Liver (tissue), 9 donors: ENCODE measurements around the gene C5orf58. TPM values are rescaled to one million over a fixed set of nuclear protein-coding genes. Genes with fewer than 3 reads are reported as not detected.

Experiments
- DNase-seq: peaks from one replicate; pipeline ENCODE4 v3.0.0-alpha.2; 2017; ENCODE audit warnings: low spot score
- H3K27ac ChIP-seq, 2 donors: one replicate each; pipeline ENCODE4 v1.7.0; 2013; ENCODE audit warnings: inconsistent platforms in 2 of 2, low read length in 2 of 2, control low read depth in 1 of 2, low read depth in 1 of 2, mild to moderate bottlenecking in 1 of 2
- H3K27me3 ChIP-seq, 4 donors: one replicate each; pipeline versions ENCODE4 v1.6.1 to v1.7.0; 2013; ENCODE audit warnings: low read length in 3 of 4, inconsistent platforms in 1 of 4, mild to moderate bottlenecking in 1 of 4, moderate library complexity in 1 of 4; ENCODE audit not compliant: control insufficient read depth in 4 of 4, insufficient read depth in 4 of 4
- H3K36me3 ChIP-seq, 4 donors: one replicate each; pipeline versions ENCODE4 v1.6.1 to v1.7.0; 2013; ENCODE audit warnings: low read length in 3 of 4, mild to moderate bottlenecking in 3 of 4, low read depth in 1 of 4, moderate library complexity in 1 of 4; ENCODE audit not compliant: control insufficient read depth in 4 of 4, insufficient read depth in 3 of 4
- H3K4me1 ChIP-seq, 4 donors: one replicate each; pipeline versions ENCODE4 v1.6.1 to v1.7.0; 2013; ENCODE audit warnings: low read length in 3 of 4, mild to moderate bottlenecking in 3 of 4, moderate library complexity in 1 of 4; ENCODE audit not compliant: control insufficient read depth in 4 of 4, insufficient read depth in 4 of 4
- H3K4me3 ChIP-seq, 3 donors: one replicate each; pipeline versions ENCODE4 v1.6.1 to v1.7.0; 2013; ENCODE audit warnings: low read length in 3 of 3, control low read depth in 1 of 3, low read depth in 1 of 3, mild to moderate bottlenecking in 1 of 3
- H3K9ac ChIP-seq, 2 donors: one replicate each; pipeline ENCODE4 v1.7.0; 2013; ENCODE audit warnings: low read length in 2 of 2, mild to moderate bottlenecking in 2 of 2, moderate library complexity in 2 of 2, control low read depth in 1 of 2, low read depth in 1 of 2
- H3K9me3 ChIP-seq, 4 donors: one replicate each; pipeline versions ENCODE4 v1.6.1 to v1.7.0; 2013; ENCODE audit warnings: low read length in 3 of 4; ENCODE audit not compliant: control insufficient read depth in 4 of 4
- EGR1 ChIP-seq, 2 donors: IDR thresholded peaks; 2 replicates each; pipeline ENCODE4 v1.6.1; 2016 to 2018; ENCODE audit warnings: antibody characterized with exemption in 2 of 2, low read depth in 2 of 2
- FOXA1 ChIP-seq: IDR thresholded peaks from 2 replicates; pipeline ENCODE4 v1.6.1; 2016; ENCODE audit warnings: antibody characterized with exemption
- FOXA2 ChIP-seq: IDR thresholded peaks from 2 replicates; pipeline ENCODE4 v1.6.1; 2016; ENCODE audit warnings: antibody characterized with exemption
- GABPA ChIP-seq, 2 donors: IDR thresholded peaks in 1 of 2; conservative IDR thresholded peaks in 1 of 2; 2 replicates each; pipeline ENCODE4 v1.6.1; 2016; ENCODE audit warnings: antibody characterized with exemption in 2 of 2, mild to moderate bottlenecking in 1 of 2, moderate library complexity in 1 of 2
- HNF4A ChIP-seq, 2 donors: conservative IDR thresholded peaks; 2 replicates each; pipeline ENCODE4 v1.6.1; 2016; ENCODE audit warnings: antibody characterized with exemption in 2 of 2, mild to moderate bottlenecking in 2 of 2
- HNF4G ChIP-seq: IDR thresholded peaks from 2 replicates; pipeline ENCODE4 v1.6.1; 2016; ENCODE audit warnings: antibody characterized with exemption
- JUND ChIP-seq, 2 donors: IDR thresholded peaks; 2 replicates each; pipeline ENCODE4 v1.6.1; 2016; ENCODE audit warnings: antibody characterized with exemption in 2 of 2
- NR2F2 ChIP-seq: IDR thresholded peaks from 2 replicates; pipeline ENCODE4 v1.6.1; 2016; ENCODE audit warnings: antibody characterized with exemption
- RXRA ChIP-seq, 2 donors: IDR thresholded peaks; 2 replicates each; pipeline ENCODE4 v1.6.1; 2017 to 2018; ENCODE audit warnings: antibody characterized with exemption in 2 of 2, mild to moderate bottlenecking in 1 of 2
- SP1 ChIP-seq: IDR thresholded peaks from 2 replicates; pipeline ENCODE4 v1.6.1; 2018; ENCODE audit warnings: antibody characterized with exemption, mild to moderate bottlenecking
- TAF1 ChIP-seq: conservative IDR thresholded peaks from 2 replicates; pipeline ENCODE4 v1.6.1; 2016; ENCODE audit warnings: antibody characterized with exemption, mild to moderate bottlenecking
- YY1 ChIP-seq: IDR thresholded peaks from 2 replicates; pipeline ENCODE4 v1.6.1; 2016; ENCODE audit warnings: antibody characterized with exemption, mild to moderate bottlenecking
- ZBTB33 ChIP-seq: IDR thresholded peaks from 2 replicates; pipeline ENCODE4 v1.6.1; 2016; ENCODE audit warnings: antibody characterized with exemption
- WGBS: extraction: QIAGEN DNeasy Blood & Tissue Kit; methylation state at CpG from one replicate; pipeline ENCODE4 v1.1.7; 2013; 5-methylcytosine and 5-hydroxymethylcytosine counted together
- polyA plus RNA-seq, 2 donors: library from polyadenylated mRNA; stranded (reverse) in 1 of 2; unstranded in 1 of 2; fragments of 200-250 nt in 1 of 2; fragments of >200 nt in 1 of 2; fragmentation: Nextera tagmentation in 1 of 2; extraction: Ambion mirVana in 1 of 2; gene quantifications; one replicate each; pipeline versions ENCODE4 v1.2.1 to v1.2.3, GENCODE V29; 2013 to 2015
- total RNA-seq, 2 donors: library from RNA; depleted of rRNA; stranded (reverse); fragments of >200 nt; gene quantifications; one replicate each; pipeline ENCODE4 v1.2.3, GENCODE V29; 2014
- TF ChIP-seq, protein P1 (sequence below): IDR thresholded peaks from 2 replicates; pipeline ENCODE4 v1.6.1; 2016; ENCODE audit warnings: antibody characterized with exemption, mild to moderate bottlenecking
- TF ChIP-seq, protein P2 (sequence below): IDR thresholded peaks from 2 replicates; pipeline ENCODE4 v1.6.1; 2016; ENCODE audit warnings: antibody characterized with exemption
- TF ChIP-seq, protein P3 (sequence below): fragments of 150-350 bp; IDR thresholded peaks from 2 replicates; pipeline ENCODE4 v1.5.1; 2017; ENCODE audit warnings: improper control_type of control experiment, low read depth, low read length; ENCODE audit not compliant: missing input control
- donor health status: healthy.
- donor health status: healthy.
- donor health status: healthy.
- donor health status: healthy.
- donor health status: healthy.

C5orf58 gene
- total and polyA plus RNA-seq, 4 donors = 0.64 TPM; not detected in 3

- Histone ChIP-seq H3K36me3 (peaks cover 2 to 37% (median 13%) of the 10 kb centered on the region in 4 donors), H3K4me1 (no peaks in the 10 kb centered on the region), H3K4me3 (no peak overlapping the region), H3K9ac (no peak overlapping the region), H3K27me3 (no peaks in the 10 kb centered on the region), H3K9me3 (no peaks in the 10 kb centered on the region), H3K27ac (no peak overlapping the region)
- TF ChIP-seq, protein P1, sequence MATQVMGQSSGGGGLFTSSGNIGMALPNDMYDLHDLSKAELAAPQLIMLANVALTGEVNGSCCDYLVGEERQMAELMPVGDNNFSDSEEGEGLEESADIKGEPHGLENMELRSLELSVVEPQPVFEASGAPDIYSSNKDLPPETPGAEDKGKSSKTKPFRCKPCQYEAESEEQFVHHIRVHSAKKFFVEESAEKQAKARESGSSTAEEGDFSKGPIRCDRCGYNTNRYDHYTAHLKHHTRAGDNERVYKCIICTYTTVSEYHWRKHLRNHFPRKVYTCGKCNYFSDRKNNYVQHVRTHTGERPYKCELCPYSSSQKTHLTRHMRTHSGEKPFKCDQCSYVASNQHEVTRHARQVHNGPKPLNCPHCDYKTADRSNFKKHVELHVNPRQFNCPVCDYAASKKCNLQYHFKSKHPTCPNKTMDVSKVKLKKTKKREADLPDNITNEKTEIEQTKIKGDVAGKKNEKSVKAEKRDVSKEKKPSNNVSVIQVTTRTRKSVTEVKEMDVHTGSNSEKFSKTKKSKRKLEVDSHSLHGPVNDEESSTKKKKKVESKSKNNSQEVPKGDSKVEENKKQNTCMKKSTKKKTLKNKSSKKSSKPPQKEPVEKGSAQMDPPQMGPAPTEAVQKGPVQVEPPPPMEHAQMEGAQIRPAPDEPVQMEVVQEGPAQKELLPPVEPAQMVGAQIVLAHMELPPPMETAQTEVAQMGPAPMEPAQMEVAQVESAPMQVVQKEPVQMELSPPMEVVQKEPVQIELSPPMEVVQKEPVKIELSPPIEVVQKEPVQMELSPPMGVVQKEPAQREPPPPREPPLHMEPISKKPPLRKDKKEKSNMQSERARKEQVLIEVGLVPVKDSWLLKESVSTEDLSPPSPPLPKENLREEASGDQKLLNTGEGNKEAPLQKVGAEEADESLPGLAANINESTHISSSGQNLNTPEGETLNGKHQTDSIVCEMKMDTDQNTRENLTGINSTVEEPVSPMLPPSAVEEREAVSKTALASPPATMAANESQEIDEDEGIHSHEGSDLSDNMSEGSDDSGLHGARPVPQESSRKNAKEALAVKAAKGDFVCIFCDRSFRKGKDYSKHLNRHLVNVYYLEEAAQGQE = no peak
- TF ChIP-seq YY1 = no peak
- no peak for TF ChIP-seq FOXA1
- no peak for TF ChIP-seq RXRA (IDR thresholded peaks at IDR 0.05)
- no peak for TF ChIP-seq ZBTB33
- TF ChIP-seq TAF1 = no peak
- no peak for TF ChIP-seq SP1
- DNase-seq = no peak
- WGBS = 83% methylated on average over 3 of the region's 3 CpGs
These were observed 28.8 kb downstream of the C5orf58 start for GRCh38 chr5:170261528-170262043.

DNA sequence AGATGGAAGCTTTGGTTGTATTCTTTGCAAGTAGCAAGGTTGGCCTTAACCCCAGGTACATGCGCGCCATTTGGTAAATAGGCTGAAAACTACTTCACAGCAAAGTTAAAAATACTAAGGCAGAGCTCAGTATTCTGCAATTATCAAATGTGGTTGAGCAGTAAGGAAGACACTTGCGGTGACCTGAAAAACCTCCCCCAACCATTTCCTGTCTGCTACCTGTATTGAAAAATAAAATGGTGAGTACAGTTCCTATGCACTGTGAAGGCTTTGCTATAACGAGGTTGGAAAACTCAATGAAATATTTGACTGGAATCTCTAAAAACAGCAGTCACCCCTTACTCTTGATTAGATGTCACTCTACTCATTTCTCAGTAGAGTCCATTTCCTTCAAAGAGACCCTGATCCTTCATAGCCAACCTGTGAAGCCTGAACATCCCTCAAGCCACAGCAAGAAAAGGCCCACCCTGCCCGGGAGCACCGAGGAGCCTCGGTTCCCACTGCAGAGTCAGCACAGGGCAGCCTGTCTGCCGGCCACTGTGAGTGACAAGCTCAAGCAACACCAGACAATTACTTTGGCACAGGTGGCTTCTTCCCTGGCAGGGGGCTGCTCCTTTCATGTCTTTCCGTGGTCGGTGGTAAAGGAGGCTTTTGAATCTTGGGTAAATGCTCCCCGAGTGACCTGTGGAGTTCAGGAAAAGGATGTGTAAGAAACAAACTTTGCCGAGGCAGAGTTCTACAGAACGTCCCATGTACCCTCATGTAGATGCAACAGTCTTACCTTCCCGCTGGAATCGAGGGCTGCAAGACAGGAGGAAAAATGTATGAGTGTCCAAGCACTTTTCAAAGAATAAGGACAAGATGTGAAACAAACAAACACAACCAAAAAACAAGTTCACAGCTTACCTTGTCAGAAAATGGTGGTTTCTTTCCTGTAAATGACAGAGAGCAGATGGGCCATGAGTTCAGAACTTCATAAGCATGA, 29.6 kb downstream of the C5orf58 start:
- Histone ChIP-seq H3K9ac (no peak overlapping the region), H3K27ac (no peak overlapping the region), H3K9me3 (no peaks in the 10 kb centered on the region), H3K27me3 (no peaks in the 10 kb centered on the region), H3K4me3 (no peak overlapping the region), H3K36me3 (peaks cover 0 to 29% (median 9%) of the 10 kb centered on the region in 4 donors), H3K4me1 (no peaks in the 10 kb centered on the region)
- DNase-seq = no peak
- WGBS = 71% methylated on average over 15 of the region's 15 CpGs
- TF ChIP-seq FOXA1 (no peak), EGR1 (IDR thresholded peaks at IDR 0.05; ENCODE audit: low read depth in 2 of 2) (no peak), RXRA (IDR thresholded peaks at IDR 0.05) (no peak), GABPA (IDR thresholded peaks at IDR 0.05 in 1 of 2, conservative IDR thresholded peaks at IDR 0.05 in 1 of 2) (no peak), HNF4G (no peak), NR2F2 (no peak), HNF4A (conservative IDR thresholded peaks at IDR 0.05) (no peak), SP1 (no peak), TAF1 (no peak), JUND (IDR thresholded peaks at IDR 0.05) (no peak), FOXA2 (no peak)
- TF ChIP-seq, protein P1 = no peak
- TF ChIP-seq, protein P2, sequence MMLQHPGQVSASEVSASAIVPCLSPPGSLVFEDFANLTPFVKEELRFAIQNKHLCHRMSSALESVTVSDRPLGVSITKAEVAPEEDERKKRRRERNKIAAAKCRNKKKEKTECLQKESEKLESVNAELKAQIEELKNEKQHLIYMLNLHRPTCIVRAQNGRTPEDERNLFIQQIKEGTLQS = no peak
- TF ChIP-seq, protein P3, sequence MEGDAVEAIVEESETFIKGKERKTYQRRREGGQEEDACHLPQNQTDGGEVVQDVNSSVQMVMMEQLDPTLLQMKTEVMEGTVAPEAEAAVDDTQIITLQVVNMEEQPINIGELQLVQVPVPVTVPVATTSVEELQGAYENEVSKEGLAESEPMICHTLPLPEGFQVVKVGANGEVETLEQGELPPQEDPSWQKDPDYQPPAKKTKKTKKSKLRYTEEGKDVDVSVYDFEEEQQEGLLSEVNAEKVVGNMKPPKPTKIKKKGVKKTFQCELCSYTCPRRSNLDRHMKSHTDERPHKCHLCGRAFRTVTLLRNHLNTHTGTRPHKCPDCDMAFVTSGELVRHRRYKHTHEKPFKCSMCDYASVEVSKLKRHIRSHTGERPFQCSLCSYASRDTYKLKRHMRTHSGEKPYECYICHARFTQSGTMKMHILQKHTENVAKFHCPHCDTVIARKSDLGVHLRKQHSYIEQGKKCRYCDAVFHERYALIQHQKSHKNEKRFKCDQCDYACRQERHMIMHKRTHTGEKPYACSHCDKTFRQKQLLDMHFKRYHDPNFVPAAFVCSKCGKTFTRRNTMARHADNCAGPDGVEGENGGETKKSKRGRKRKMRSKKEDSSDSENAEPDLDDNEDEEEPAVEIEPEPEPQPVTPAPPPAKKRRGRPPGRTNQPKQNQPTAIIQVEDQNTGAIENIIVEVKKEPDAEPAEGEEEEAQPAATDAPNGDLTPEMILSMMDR = no peak
